Brain microvascular endothelial cell (primary cell): ENCODE measurements around the gene CCL22.

Experiments used
- DNase-seq: peaks from one replicate; pipeline ENCODE4 v3.0.0-alpha.2; 2020
- H3K27ac ChIP-seq: fragments of 250-450 bp; sonication (Bioruptor Pico); 2 replicates; pipeline ENCODE4 v1.5.1; 2020; ENCODE audit warnings: mild to moderate bottlenecking, moderate library complexity
- H3K27me3 ChIP-seq: fragments of 250-450 bp; sonication (Bioruptor Pico); replicated peaks from 2 replicates; pipeline ENCODE4 v1.5.1; 2020; ENCODE audit warnings: mild to moderate bottlenecking
- H3K36me3 ChIP-seq: fragments of 250-450 bp; sonication (Bioruptor Pico); replicated peaks from 2 replicates; pipeline ENCODE4 v1.5.1; 2020; ENCODE audit warnings: mild to moderate bottlenecking
- H3K4me3 ChIP-seq: 2 replicates; pipeline ENCODE4 v1.5.1; 2011; ENCODE audit warnings: low read depth, mild to moderate bottlenecking, control low read depth, low read length, moderate library complexity
- in situ Hi-C: cut with HindIII; loops from 2 replicates; pipeline ENCODE4 v1.10.0; 2017; ENCODE audit warnings: low sequenced_read_pairs, low pct_ligation_motif_present
- TF ChIP-seq, protein P1 (sequence below): IDR thresholded peaks from 2 replicates; pipeline ENCODE4 v1.5.1; 2011; ENCODE audit warnings: low read depth, mild to moderate bottlenecking, moderate library complexity, low read length, control low read depth, inconsistent platforms; ENCODE audit errors: missing control alignments

CCL22 gene

DNA sequence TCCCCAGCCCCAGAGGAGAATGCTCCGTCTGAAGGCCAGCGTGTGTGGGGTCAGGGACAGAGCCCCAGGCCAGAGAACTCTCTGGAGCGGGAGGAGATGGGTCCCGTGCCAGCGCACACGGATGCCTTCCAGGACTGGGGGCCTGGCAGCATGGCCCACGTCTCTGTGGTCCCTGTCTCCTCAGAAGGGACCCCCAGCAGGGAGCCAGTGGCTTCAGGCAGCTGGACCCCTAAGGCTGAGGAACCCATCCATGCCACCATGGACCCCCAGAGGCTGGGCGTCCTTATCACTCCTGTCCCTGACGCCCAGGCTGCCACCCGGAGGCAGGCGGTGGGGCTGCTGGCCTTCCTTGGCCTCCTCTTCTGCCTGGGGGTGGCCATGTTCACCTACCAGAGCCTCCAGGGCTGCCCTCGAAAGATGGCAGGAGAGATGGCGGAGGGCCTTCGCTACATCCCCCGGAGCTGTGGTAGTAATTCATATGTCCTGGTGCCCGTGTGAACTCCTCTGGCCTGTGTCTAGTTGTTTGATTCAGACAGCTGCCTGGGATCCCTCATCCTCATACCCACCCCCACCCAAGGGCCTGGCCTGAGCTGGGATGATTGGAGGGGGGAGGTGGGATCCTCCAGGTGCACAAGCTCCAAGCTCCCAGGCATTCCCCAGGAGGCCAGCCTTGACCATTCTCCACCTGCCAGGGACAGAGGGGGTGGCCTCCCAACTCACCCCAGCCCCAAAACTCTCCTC, 24.1 kb downstream of the CCL22 start:
- Histone ChIP-seq H3K36me3 (no peaks in the 10 kb centered on the region), H3K27me3 (peaks cover 2% of the 10 kb centered on the region), H3K27ac (no peak overlapping the region), H3K4me3 (no peak overlapping the region)
- TF ChIP-seq, protein P1, sequence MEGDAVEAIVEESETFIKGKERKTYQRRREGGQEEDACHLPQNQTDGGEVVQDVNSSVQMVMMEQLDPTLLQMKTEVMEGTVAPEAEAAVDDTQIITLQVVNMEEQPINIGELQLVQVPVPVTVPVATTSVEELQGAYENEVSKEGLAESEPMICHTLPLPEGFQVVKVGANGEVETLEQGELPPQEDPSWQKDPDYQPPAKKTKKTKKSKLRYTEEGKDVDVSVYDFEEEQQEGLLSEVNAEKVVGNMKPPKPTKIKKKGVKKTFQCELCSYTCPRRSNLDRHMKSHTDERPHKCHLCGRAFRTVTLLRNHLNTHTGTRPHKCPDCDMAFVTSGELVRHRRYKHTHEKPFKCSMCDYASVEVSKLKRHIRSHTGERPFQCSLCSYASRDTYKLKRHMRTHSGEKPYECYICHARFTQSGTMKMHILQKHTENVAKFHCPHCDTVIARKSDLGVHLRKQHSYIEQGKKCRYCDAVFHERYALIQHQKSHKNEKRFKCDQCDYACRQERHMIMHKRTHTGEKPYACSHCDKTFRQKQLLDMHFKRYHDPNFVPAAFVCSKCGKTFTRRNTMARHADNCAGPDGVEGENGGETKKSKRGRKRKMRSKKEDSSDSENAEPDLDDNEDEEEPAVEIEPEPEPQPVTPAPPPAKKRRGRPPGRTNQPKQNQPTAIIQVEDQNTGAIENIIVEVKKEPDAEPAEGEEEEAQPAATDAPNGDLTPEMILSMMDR: no peak
- in situ Hi-C loops: no loop called here
- no peak for DNase-seq

DNA sequence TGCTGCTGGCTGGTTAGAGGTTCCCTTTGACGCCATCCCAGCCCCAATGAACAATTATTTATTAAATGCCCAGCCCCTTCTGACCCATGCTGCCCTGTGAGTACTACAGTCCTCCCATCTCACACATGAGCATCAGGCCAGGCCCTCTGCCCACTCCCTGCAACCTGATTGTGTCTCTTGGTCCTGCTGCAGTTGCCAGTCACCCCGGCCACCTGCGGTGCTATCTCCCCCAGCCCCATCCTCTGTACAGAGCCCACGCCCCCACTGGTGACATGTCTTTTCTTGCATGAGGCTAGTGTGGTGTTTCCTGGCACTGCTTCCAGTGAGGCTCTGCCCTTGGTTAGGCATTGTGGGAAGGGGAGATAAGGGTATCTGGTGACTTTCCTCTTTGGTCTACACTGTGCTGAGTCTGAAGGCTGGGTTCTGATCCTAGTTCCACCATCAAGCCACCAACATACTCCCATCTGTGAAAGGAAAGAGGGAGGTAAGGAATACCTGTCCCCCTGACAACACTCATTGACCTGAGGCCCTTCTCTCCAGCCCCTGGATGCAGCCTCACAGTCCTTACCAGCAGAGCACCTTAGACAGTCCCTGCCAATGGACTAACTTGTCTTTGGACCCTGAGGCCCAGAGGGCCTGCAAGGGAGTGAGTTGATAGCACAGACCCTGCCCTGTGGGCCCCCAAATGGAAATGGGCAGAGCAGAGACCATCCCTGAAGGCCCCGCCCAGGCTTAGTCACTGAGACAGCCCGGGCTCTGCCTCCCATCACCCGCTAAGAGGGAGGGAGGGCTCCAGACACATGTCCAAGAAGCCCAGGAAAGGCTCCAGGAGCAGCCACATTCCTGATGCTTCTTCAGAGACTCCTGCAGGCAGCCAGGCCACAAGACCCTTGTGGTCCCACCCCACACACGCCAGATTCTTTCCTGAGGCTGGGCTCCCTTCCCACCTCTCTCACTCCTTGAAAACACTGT, 25.0 kb downstream of the CCL22 start:
- in situ Hi-C loops: no loop called here
- TF ChIP-seq, protein P1: no peak

DNA sequence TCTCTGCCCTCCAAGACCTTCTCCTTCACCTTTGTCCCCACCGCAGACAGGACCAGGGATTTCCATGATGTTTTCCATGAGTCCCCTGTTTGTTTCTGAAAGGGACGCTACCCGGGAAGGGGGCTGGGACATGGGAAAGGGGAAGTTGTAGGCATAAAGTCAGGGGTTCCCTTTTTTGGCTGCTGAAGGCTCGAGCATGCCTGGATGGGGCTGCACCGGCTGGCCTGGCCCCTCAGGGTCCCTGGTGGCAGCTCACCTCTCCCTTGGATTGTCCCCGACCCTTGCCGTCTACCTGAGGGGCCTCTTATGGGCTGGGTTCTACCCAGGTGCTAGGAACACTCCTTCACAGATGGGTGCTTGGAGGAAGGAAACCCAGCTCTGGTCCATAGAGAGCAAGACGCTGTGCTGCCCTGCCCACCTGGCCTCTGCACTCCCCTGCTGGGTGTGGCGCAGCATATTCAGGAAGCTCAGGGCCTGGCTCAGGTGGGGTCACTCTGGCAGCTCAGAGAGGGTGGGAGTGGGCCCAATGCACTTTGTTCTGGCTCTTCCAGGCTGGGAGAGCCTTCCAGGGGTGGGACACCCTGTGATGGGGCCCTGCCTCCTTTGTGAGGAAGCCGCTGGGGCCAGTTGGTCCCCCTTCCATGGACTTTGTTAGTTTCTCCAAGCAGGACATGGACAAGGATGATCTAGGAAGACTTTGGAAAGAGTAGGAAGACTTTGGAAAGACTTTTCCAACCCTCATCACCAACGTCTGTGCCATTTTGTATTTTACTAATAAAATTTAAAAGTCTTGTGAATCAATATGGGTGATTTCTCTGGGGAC, 25.9 kb downstream of the CCL22 start:
- DNase-seq: no peak
- Histone ChIP-seq H3K27ac (no peak overlapping the region), H3K27me3 (peaks cover 3% of the 10 kb centered on the region), H3K36me3 (no peaks in the 10 kb centered on the region), H3K4me3 (no peak overlapping the region)
- TF ChIP-seq, protein P1: no peak
- in situ Hi-C loops: no loop called here

More for the DNA sequence above, 25.0 kb downstream of the CCL22 start:
- peak; percentile 9 for DNase-seq
- H3K27me3 ChIP-seq: peaks cover 3% of the 10 kb centered on the region
- no peak overlapping the region for H3K27ac ChIP-seq
- no peaks in the 10 kb centered on the region for H3K36me3 ChIP-seq
- no peak overlapping the region for H3K4me3 ChIP-seq

DNA sequence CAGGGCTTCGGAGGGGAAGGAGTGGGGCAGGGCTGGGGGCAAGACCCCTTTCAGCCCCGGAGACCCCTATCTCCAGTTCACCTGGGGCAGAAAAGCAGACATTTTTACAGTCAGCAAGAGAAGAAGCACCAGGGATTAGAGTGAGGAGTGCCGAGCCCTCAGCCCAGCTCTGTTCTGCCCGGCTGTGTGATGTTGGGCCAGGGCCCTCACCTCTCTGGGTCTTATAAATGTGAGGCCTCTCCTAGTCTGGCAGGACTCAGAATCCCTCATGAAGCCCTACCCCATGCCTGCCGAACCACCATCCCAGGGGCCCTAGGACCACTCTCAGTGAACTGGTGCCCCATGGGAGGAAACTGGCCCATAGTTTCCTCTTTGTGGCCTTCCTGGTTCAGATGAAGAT, 26.5 kb downstream of the CCL22 start:
- in situ Hi-C loops: no loop called here
- Histone ChIP-seq H3K27me3 (peaks cover 3% of the 10 kb centered on the region), H3K36me3 (no peaks in the 10 kb centered on the region), H3K4me3 (no peak overlapping the region), H3K27ac (no peak overlapping the region)
- no peak for DNase-seq
- TF ChIP-seq, protein P1: no peak

DNA sequence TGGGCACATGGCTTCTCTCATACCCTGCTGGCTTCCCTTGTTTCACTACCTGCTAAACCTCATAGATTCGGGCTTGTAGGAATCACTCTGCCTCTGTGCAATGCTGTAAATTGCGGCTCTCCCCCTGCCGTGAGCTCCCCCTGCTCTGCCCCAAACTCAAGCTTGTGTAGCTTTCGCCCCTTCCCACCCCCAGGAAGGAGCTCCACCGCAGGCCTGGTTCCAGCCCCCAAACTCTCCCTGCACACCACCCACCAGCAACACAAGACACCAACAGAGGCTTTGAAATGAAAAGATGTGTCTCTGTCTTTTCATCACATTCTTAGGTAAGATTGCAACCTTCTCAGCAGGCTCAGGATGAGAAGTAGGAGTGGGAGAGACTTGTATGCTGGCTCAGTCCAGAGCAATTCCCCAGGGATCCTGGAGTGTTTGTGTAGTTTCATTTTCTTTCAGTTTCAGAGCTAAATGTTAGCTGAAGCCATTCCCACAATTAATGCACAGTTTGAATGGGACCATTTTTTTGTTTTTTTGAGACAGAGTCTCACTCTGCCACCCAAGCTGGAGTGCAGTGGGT, 27.9 kb downstream of the CCL22 start:
- TF ChIP-seq, protein P1: no peak
- H3K4me3 ChIP-seq: no peak overlapping the region
- H3K36me3 ChIP-seq: no peaks in the 10 kb centered on the region
- DNase-seq: peak; percentile 65
- H3K27me3 ChIP-seq: peaks cover 3% of the 10 kb centered on the region
- in situ Hi-C loops: no loop called here
- no peak overlapping the region for H3K27ac ChIP-seq
